Vagina (tissue), 2 donors: Measurements from ENCODE around the gene PARD6A.

Experiments
- POLR2A ChIP-seq, 2 donors: fragments of 450-650 bp; IDR thresholded peaks; one replicate each; pipeline ENCODE4 v1.6.1; 2017; ENCODE audit warnings: antibody characterized with exemption in 2 of 2, mild to moderate bottlenecking in 2 of 2, moderate library complexity in 2 of 2
- POLR2AphosphoS5 ChIP-seq, 2 donors: sonication (generic); formaldehyde crosslinking; IDR thresholded peaks; one replicate each; pipeline ENCODE4 v1.9.0; 2017; ENCODE audit warnings: antibody characterized with exemption in 2 of 2, mild to moderate bottlenecking in 2 of 2, low read depth in 1 of 2; ENCODE audit not compliant: insufficient read depth in 1 of 2
- TF ChIP-seq, protein P1 (sequence below), 3 experiments: fragments of 450-650 bp in 2 of 3; fragments of 200-600 bp in 1 of 3; sonication (generic) in 1 of 3; IDR thresholded peaks; one replicate each; pipeline ENCODE4 v1.5.1; 2017 to 2019; ENCODE audit warnings: antibody characterized with exemption in 3 of 3, mild to moderate bottlenecking in 2 of 3, moderate library complexity in 2 of 3

DNA sequence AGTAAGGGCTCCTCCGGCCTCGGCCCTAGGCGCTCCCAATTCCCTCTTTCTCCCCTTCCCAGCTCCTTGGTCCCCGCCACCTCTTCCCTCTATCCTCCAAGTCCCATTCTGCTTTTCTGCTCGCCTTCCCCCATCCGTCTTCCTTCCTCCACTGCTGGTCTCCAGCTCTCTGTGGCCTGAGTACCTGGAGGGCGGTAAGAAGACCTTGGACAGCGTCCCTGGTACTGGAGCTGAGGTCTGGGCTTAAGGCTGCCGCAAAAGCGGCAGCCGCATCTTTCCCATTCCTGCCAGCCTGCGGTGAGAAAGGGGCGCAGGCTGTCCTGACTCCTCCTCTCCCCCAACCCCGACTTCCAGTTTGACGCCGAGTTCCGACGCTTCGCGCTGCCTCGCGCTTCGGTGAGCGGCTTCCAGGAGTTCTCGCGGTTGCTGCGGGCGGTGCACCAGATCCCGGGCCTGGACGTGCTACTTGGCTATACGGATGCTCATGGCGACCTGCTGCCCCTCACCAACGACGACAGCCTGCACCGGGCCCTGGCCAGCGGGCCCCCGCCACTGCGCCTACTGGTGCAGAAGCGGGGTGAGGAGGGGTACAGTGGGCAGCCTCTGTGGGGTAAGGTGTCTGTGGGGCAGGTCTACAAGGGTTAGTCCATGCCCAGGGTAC, 471 bp downstream of the PARD6A start:
- TF ChIP-seq, protein P1, sequence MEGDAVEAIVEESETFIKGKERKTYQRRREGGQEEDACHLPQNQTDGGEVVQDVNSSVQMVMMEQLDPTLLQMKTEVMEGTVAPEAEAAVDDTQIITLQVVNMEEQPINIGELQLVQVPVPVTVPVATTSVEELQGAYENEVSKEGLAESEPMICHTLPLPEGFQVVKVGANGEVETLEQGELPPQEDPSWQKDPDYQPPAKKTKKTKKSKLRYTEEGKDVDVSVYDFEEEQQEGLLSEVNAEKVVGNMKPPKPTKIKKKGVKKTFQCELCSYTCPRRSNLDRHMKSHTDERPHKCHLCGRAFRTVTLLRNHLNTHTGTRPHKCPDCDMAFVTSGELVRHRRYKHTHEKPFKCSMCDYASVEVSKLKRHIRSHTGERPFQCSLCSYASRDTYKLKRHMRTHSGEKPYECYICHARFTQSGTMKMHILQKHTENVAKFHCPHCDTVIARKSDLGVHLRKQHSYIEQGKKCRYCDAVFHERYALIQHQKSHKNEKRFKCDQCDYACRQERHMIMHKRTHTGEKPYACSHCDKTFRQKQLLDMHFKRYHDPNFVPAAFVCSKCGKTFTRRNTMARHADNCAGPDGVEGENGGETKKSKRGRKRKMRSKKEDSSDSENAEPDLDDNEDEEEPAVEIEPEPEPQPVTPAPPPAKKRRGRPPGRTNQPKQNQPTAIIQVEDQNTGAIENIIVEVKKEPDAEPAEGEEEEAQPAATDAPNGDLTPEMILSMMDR (IDR thresholded peaks at IDR 0.05) = no peak
- TF ChIP-seq POLR2AphosphoS5 (IDR thresholded peaks at IDR 0.05; ENCODE audit: insufficient read depth in 1 of 2, low read depth in 1 of 2) (no peak), POLR2A (IDR thresholded peaks at IDR 0.05) (no peak)
